D721Med (cell line): ENCODE results near the gene NRG3.

ENCODE experiments used
- DNase-seq: peaks from one replicate; pipeline ENCODE4 v3.0.0; 2011; ENCODE audit warnings: low spot score; ENCODE audit not compliant: insufficient read length
- FAIRE-seq: peaks from 2 replicates; lab custom pipeline; 2011; peaks lifted over from hg19 to GRCh38; lab: Jason Lieb, UNC
- CTCF ChIP-seq: IDR thresholded peaks from 2 replicates; pipeline ENCODE4 v1.5.1; 2012; ENCODE audit warnings: mild to moderate bottlenecking, control low read depth; ENCODE audit not compliant: insufficient read depth; ENCODE audit errors: missing control alignments

Gene NRG3

GRCh38 chr10:82565197-82565575, 690.2 kb downstream of the NRG3 start:
- DNase-seq (no peak), FAIRE-seq (no peak)
- no peak for TF ChIP-seq CTCF

GRCh38 chr10:82572744-82573143, 697.8 kb downstream of the NRG3 start:
- DNase-seq (no peak), FAIRE-seq (no peak)
- no peak for TF ChIP-seq CTCF

GRCh38 chr10:82574081-82574480, 699.1 kb downstream of the NRG3 start:
- DNase-seq (no peak), FAIRE-seq (no peak)
- no peak for TF ChIP-seq CTCF

- FAIRE-seq (no peak), DNase-seq (no peak)
- no peak for TF ChIP-seq CTCF
Measured at GRCh38 chr10:82575318-82575717, 700.3 kb downstream of the NRG3 start.

GRCh38 chr10:82576093-82576492, 701.1 kb downstream of the NRG3 start:
- no peak for TF ChIP-seq CTCF
- FAIRE-seq (no peak), DNase-seq (no peak)

GRCh38 chr10:82581940-82582339, 706.9 kb downstream of the NRG3 start:
- DNase-seq (no peak), FAIRE-seq (no peak)
- no peak for TF ChIP-seq CTCF

- DNase-seq: no peak
- no peak for TF ChIP-seq CTCF
- no peak for FAIRE-seq
Measured at GRCh38 chr10:82591421-82591820, 716.4 kb downstream of the NRG3 start.
